GM18508 (cell line): ENCODE results near the gene TC2N.
"Not testable (repeated sequence)": the region's sequence is repeated elsewhere in the genome, so short reads cannot be mapped to it uniquely, and the experiment has no call there.

Experiments used
- ATAC-seq: cut with Tn5 transposase; IDR thresholded peaks from one replicate; pipeline ENCODE4 v1.9.1; 2021; ENCODE audit warnings: moderate number of reproducible peaks; ENCODE audit not compliant: insufficient read depth, unreplicated experiment

TC2N gene

DNA sequence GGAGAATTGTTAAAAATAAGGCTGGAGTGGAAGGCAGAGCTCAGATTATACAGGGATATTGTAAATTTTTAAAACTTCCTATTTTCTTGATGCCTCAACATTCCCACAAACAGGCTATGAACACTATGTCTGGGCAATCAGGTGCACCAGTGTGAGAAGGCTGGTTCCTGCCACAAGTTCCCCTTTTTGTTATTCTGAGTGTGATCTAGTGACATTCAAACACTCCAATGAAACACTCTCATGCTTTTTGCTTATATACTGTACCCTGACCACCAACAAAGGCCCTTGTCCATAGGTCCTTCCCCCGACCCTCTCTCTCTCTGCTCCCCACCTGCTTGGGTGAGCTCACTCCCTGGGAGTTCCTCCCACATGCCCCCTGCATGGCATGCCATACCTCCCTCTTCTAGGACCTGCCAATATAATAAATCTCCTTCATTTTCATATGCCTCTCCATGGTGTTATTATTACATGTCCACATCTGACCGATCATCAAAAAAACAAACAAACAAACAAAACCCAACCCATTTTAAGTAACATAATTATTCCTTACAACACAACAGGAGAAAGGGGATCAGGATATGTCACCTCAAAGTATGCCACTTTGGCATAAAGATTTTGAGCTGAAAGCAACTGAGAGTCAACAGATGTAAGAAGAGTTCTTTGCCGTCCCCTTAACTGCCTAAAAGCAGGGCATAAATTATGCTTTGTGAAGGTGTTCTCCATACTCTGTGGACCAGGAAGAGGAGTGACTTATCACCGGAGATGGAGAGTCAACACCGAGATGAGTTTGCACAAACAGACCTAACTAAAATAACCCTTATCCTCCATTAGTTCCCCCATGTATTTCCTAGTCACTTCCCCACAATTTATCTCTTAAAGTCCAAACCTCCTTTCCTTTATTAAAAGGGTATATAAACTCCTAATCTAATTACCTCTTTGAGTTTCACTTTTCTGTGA lies 92.9 kb downstream of the TC2N start:
- no peak for ATAC-seq

DNA sequence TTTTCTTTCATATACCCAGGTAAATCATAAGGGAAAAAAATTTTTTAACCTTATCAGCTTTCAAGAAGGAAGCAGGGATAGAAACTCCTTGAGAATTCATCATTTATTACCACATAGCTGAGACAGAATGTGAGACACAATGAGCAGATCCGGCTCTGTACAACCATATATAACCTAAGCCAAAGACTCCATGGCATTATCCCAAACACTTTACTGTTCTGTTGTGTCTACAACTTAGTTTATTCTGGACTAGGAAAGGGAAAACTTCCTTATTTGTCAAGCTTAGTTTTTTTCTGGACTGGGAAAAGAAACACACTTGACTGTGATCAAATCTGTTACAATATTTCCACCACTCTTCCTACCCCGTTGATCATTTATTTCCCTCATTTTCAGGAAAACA lies 97.2 kb downstream of the TC2N start:
- no peak for ATAC-seq

DNA sequence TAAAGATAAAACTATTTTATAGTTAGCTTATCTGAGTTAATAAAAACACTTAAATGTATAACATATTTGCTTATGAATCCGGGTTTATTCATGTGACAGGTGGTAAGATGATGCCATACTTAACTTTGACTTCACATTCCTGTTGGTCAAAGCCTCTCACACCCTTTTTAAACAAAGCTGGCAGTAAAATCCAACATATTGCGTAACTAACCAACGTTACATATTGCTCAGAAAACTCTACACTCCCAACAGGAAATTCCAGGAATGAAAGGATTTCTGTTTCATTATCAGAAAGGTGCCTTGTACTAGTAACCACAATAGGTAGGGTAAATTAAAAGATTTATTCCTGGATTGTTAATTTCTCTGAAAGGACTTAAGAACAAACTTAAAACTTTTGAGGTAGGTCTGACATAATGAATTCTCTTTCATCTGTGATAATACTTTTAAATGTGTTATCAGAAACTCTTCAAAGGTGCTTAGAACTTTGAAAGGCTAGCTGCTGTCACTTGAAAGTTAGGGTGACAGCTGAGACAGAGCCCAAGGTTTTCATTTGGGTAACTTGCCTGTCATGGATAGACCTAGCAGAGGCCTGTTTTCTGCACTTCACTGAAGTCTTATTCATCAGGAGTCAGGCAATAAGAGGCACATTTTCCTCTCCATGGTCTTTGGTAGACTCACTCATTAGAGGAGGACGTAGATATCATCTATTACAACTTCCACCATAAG lies 111.6 kb downstream of the TC2N start:
- no peak for ATAC-seq

DNA sequence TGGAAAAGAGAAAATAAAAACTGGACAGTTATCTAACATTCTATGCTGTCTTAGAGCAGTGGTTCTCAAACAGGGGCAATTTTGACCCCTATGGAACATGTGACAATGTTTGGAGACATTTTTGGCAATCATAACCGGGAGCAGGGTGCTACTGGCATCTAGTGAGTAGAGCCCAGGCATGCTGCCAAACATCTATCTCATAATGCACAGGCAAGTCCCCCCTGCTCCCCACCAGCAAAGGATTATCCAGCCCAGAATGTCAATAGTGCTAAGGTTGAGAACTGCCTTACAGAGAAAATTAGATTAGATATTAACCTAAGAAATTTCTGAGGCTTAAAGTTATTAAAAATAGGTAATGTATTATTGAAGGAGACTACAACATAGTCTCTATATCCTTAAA lies 112.5 kb downstream of the TC2N start:
- ATAC-seq: no peak

DNA sequence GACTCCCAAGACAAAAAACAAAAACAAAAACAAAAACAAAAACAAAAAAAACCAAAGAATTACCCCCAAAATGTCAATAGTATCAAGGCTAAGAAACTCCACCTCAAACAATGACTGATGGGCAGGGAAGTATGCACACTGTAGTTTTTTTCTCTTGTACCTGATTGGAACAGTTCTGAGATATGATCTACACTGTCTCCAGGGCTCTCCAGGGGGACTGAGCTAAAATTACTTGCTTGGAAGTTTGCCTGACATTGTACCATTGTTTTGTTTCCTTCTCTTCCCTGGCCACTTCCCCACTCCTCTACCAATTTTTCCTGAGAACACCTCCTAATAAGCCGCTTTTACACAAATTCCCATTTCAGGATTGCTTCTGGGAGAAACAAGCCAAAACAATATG lies 113.2 kb downstream of the TC2N start:
- no peak for ATAC-seq

DNA sequence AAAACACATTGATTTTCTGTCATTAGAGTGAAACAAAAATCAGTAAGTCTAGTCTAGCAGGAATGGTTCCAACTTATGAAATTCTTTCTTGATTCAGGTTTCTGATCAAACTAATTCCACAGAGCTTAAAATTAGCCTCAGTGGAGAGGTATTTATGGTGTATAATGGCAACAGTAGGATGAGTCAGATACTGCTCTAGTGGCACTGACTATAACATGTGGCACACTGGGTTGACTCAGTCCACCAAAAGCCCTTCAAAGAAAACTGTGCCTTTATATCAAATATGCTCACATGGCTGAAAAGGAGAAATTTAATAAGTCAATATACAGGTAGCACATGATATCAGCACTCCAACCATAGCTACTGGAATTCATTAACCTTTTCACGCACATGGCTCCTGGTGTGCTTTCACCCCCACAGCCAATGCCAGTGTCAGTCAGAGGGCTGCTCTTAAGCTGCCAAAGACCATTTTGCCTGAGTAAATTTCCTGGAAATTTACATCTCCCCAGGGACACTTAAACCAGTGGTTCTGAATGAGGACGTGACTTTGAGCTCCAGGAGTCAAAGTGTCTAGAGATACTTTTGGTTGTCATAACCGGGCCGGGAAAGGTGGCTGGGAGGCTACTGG lies 113.7 kb downstream of the TC2N start:
- ATAC-seq: no peak

DNA sequence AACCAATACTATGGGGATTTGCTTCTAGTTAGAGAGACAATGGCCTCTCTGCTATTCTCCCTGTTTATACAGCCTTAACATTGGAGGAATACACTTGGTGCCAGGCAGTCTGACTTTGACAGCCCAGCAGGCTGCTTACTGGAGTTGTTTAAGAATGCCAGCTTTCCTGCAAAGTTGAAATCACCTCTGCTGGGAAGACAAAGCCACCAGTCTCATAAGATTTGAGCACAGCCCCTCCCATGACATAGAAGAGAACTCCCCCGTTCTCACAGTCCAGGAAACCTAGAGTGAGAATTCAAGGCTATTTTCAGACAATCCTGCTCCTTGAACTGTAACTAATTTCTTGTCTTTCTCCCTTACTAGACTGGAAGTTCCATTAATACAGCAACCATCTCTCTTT lies 114.4 kb downstream of the TC2N start:
- no peak for ATAC-seq

DNA sequence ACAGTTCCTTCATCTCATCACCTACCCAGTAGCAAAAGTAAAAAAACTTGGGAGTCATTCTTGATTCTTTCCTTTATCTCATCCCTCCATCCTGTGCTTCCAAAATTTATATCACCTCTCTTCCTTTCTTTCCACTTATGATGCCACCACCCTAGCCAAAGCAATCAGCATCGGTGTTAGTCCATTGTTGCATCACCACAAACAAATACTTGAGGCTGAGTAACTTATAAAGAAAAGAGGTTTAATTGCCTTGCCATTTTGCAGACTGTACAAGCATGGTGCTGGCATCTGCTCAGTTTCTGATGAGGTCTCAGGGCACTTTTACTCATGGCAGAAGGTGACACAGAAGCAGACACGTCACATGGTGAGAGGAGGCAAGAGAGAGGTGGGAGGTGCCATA lies 115.6 kb downstream of the TC2N start:
- no peak for ATAC-seq

DNA sequence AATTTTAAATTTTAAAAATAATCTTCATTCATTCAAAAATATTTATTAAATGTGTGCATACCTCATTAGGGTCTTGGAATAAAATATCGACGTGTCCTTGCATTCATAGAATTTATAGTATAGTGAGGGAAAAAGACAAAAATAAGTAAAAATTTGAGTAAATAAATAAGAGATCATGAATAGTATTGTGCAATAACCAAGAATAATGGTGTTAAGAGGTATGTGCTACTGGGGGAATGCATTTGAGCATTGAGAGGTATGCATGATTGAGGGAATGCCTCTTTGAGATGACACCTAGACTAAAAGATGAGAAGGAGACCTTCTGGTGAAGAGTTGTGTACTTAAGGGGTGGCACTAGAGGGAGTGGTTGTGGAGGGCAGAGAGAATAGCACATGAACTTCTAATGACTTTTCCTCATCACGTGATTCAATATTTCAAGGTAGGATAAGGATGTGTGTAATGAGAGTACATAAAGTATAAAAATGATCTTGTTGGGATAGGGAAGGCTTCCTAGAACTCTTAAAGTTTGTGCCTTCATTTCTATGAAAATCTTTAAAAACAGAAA lies 116.6 kb downstream of the TC2N start:
- no peak for ATAC-seq

DNA sequence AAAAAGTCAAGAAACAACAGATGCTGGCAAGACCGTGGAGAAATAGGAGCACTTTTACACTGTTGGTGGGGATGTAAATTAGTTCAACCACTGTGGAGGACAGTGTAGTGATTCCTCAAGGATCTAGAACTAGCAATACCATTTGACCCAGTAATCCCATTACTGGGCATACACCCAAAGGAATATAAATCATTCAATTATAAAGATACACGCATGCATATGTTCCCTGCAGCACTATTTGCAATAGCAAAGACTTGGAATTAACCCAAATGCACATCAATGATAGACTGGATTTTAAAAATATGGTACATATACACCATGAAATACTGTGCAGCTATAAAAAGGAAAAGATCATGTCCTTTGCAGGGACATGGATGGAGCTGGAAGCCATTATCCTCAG lies 117.5 kb downstream of the TC2N start:
- no peak for ATAC-seq

DNA sequence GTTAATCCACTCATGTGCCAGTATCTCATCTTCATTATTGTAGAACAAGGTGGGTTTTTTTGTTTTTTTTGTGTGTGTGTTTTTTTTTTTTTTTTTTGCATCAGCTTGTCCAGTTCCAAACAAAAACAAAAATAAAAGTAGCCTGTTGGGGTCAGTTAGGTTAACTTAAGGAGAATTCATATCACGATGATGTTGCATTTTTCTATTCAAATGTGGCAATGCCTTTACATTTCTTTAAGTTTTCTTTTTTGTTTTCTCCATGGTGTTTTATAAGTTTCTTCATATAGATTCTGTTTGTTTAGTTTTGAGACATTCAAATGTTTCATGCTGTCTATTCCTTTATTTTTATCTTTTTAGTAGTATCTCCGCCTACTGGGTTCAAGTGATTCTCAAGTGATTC lies 119.3 kb downstream of the TC2N start:
- no peak for ATAC-seq

DNA sequence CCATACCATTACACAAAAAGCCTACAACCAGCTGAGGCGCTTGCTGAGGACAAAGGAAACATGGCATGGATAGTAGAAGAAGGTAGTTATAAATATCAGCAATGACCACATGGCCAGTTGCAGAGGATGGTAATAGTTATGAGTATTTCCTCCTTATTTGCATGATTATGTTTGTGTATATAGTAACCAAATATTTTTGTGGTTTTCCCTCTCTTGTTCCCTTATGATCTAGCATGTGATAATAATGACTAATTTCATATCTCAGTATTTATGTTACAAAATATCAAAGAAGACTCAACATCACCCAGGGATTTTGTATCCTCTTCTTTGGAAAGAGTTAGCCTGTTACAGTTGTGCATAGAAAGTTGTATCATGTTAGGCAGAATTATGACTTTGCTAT lies 122.0 kb downstream of the TC2N start:
- no peak for ATAC-seq

DNA sequence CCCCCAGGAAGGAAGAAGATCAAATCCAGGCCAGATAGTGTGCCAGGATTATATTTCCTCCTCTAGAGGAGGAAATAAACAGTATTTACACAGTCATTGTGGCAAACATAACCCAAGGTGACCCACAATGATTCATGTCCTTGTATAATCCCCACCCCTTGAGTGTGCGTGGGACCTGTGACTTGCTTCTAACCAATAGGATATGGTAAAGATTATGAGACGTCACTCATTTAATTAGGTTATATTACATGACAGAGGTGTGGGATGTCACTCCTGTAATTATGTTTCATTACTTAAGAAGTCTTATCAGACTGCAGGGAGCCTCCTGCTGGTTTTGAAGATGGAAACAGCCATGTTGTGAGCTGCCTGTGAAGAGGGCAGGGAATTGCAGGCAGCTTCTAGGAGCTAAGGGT lies 123.3 kb downstream of the TC2N start:
- ATAC-seq: no peak

DNA sequence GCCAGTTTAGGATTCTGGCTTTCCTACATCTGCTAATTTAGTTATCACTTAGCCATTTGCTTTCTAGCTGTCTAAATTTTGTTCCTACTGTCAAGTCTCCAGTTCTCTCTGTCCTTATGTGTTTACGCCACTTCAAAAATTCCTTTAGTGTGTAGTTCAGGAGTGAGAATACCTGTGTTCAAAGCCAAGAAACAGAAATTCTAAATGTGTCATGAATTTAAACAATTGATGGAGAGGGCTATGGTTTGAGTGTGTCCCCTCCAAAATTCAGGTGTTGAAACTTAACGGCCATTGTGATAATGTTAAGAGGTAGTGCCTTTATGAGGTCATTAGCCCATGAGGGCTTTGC lies 124.1 kb downstream of the TC2N start:
- ATAC-seq: no peak

DNA sequence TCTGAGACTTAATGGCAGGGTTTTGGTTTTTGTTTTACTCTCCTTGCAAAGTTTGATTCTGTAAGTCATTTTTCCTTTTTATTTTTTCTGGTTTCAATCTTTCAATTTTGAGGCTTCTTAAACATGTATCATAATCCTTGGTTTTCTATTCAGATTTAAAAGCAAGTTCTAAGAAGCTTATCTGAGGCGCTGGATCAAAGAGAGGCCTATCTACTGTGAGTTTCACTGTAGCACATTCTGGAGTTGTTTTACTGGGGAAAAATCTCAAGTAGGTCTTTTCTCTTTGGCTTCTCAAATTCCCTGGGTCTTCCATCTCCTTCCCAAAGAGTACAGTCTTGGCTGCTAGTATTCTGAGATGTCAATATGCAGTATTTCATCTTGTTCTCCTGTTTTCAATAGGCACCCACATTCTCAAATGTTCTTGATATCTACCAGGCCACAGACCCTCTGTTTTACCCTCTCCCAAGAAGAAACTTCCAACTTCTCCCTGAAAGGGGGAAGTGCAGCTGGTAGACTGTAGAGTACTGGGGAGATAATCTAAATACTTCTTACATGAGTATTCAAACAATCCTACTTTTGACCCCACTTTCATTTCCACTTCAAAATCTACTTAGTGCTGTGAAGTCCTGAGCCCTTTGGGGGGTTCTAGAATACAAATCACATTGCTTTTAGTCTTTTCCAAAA lies 124.6 kb downstream of the TC2N start:
- ATAC-seq: no peak

DNA sequence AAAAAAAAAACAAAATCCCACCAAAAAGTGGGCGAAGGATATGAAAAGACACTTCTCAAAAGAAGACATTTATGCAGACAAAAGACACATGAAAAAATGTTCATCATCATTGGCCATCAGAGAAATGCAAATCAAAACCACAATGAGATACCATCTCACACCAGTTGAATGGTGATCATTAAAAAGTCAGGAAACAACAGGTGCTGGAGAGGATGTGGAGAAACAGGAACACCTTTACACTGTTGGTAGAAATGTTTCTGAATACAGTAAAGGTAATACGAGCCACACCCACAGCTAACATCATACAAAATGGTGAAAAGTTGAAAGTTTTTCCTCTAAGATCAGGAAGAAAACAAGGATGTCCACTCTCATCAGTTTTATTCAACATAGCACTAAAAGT lies 127.5 kb downstream of the TC2N start:
- not testable (repeated sequence) for ATAC-seq

DNA sequence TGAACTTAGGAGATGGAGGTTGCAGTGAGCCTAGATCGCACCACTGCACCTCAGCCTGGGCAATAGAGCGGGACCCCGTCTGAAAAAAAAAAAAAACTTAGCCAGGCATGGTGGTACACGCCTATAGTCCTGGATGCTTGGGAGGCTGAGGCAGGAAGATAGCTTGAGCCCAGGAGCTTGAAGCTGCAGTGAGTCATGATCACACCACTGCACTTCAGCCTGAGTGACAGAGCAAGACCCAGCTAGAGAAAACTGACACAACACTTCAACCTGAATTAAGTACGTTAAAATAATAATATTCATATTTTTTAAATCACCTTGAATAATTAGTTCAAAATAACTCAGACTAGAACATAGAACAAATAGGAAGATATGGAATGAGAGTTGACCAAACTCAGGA lies 129.7 kb downstream of the TC2N start:
- ATAC-seq: no peak

DNA sequence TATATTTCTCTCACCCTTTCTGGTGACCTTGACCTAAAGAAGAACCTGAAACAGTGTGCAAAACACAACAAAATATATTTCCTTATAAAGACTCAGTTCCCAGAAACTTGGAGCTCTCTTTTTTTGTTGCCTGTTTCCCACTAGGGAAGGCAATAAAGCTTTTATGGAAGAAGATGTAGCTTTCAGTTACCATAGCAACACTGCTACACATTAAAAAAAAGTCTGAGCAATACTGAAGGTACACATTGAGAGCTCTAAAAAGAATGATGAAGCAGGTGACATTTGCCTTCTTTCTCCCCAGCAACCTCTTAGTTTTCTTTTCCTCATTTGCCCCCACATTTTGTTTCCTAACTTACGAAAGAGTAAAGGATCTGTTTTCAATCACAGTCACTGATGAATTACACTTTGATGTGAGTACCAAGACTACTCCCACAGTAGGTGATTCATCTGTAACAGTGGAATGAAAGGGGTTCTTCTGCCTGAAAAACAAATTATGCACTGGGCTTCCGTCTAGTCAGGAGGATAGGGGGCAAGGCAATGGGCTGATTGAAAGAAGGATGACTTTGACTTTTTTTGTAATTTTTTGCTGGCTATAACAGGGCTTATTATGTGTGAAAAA lies 134.4 kb downstream of the TC2N start:
- no peak for ATAC-seq

DNA sequence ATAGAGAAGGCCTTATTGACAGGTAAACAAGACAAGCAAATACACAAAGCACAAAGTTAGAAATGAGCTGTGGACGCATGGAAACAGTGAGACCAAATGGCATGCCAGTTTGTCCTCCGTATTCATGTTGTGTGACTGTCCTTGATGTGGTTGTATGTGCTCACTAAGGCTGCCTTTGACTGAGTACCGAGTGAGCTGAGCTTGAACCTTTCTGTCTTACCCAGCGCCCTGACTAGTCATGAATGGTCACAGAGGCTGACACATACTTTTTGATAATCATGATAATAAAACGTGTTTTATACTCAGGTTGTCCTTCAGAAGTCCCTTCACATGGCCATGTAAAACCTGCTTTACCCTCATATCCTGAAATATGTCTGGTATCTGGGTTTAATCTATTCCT lies 134.9 kb downstream of the TC2N start:
- ATAC-seq: no peak

DNA sequence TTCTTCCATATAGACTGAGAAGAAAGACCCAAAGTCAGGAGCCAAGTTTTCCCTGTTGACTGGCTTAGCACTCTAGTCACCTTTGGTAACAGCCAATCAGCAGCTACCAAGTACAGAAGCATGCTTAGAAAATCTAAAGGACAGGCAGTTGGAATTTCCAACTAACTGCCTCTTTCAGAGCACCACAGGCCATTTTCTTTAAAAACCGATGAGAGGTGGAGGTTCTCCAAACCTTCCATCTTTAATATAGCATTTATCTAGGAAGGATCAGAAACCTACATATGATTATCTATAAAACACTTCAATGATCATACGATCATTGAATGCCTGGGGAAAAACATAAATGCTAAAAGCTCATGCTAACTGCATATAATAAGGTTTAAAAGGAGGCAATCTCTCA lies 135.3 kb downstream of the TC2N start, which contains the start of gene CATSPERB:
Gene CATSPERB (minus strand): TSS at position 101 of the 400 bp plus-strand sequence. CDS start 2,607 bp downstream, outside the sequence.
- no peak for ATAC-seq
